Neutrophil (primary cell): ENCODE data around the gene ABCD3.
A peak's percentile ranks its signal among the peaks of the same experiment; 100 is the strongest.
"Not testable (repeated sequence)": the region's sequence is repeated elsewhere in the genome, so short reads cannot be mapped to it uniquely, and the experiment has no call there.

Experiments used
- H3K27ac ChIP-seq: fragments of 200-600 bp; sonication (generic); 2 replicates; pipeline ENCODE4 v1.5.1; 2016; ENCODE audit warnings: mild to moderate bottlenecking, moderate library complexity
- H3K27me3 ChIP-seq: fragments of 200-600 bp; sonication (generic); 2 replicates; pipeline ENCODE4 v1.6.0; 2016; ENCODE audit warnings: mild to moderate bottlenecking
- H3K36me3 ChIP-seq: fragments of 200-600 bp; sonication (generic); 2 replicates; pipeline ENCODE4 v1.5.1; 2017
- H3K4me1 ChIP-seq, 2 experiments: fragments of 200-600 bp in 1 of 2; sonication (generic) in 1 of 2; 1 replicate in 1 of 2; 2 replicates in 1 of 2; pipeline versions ENCODE4 v1.5.1 to v1.6.1; 2013 to 2016; ENCODE audit warnings: low read depth in 1 of 2, low read length in 1 of 2, mild to moderate bottlenecking in 1 of 2, moderate library complexity in 1 of 2; ENCODE audit not compliant: control insufficient read depth in 1 of 2, insufficient read depth in 1 of 2
- H3K4me3 ChIP-seq, 2 experiments: fragments of 200-600 bp in 1 of 2; sonication (generic) in 1 of 2; 1 replicate in 1 of 2; 2 replicates in 1 of 2; pipeline ENCODE4 v1.5.1; 2013 to 2016; ENCODE audit warnings: low read depth in 1 of 2, low read length in 1 of 2, mild to moderate bottlenecking in 1 of 2, moderate library complexity in 1 of 2
- H3K9me3 ChIP-seq: fragments of 200-600 bp; sonication (generic); 2 replicates; pipeline ENCODE4 v1.5.1; 2016
- CTCF ChIP-seq: fragments of 200-600 bp; sonication (generic); IDR thresholded peaks from 2 replicates; pipeline ENCODE4 v1.5.1; 2016; ENCODE audit warnings: antibody characterized with exemption

Gene ABCD3

GRCh38 chr1:94416901-94417727, 1.1 kb upstream of the ABCD3 start:
- no peaks in the 10 kb centered on the region for H3K9me3 ChIP-seq
- no peaks in the 10 kb centered on the region for H3K36me3 ChIP-seq
- peak overlapping the region; percentile 72 for H3K27ac ChIP-seq
- peaks cover 16% of the 10 kb centered on the region for H3K27me3 ChIP-seq
- TF ChIP-seq CTCF = no peak
- H3K4me3 ChIP-seq = peak overlapping the region; percentile 83 to 88
- peaks cover 22 to 29% of the 10 kb centered on the region in 2 experiments for H3K4me1 ChIP-seq

GRCh38 chr1:94417728-94417977, 536 bp upstream of the ABCD3 start:
- H3K27ac ChIP-seq = peak overlapping the region; percentile 72
- no peaks in the 10 kb centered on the region for H3K9me3 ChIP-seq
- TF ChIP-seq CTCF = no peak
- H3K4me3 ChIP-seq = peak overlapping the region; percentile 83 to 88
- H3K4me1 ChIP-seq = peaks cover 22 to 29% of the 10 kb centered on the region in 2 experiments
- H3K36me3 ChIP-seq = no peaks in the 10 kb centered on the region
- H3K27me3 ChIP-seq = peaks cover 11% of the 10 kb centered on the region

GRCh38 chr1:94418664-94419655, 771 bp downstream of the ABCD3 start:
- H3K4me3 ChIP-seq = peak overlapping the region; percentile 83 to 88
- H3K36me3 ChIP-seq = no peaks in the 10 kb centered on the region
- TF ChIP-seq CTCF = no peak
- peak overlapping the region; percentile 72 for H3K27ac ChIP-seq
- H3K27me3 ChIP-seq = peaks cover 1% of the 10 kb centered on the region
- peaks cover 22 to 29% of the 10 kb centered on the region in 2 experiments for H3K4me1 ChIP-seq
- no peaks in the 10 kb centered on the region for H3K9me3 ChIP-seq

GRCh38 chr1:94422115-94422820, 4.1 kb downstream of the ABCD3 start:
- Histone ChIP-seq H3K9me3 (no peaks in the 10 kb centered on the region), H3K36me3 (no peaks in the 10 kb centered on the region), H3K4me3 (no peak overlapping the region), H3K27me3 (no peaks in the 10 kb centered on the region), H3K27ac (no peak overlapping the region), H3K4me1 (peaks cover 30 to 38% of the 10 kb centered on the region in 2 experiments)
- TF ChIP-seq CTCF = no peak

GRCh38 chr1:94425821-94426484, 7.8 kb downstream of the ABCD3 start:
- Histone ChIP-seq H3K4me1 (peaks cover 8 to 13% of the 10 kb centered on the region in 2 experiments), H3K36me3 (no peaks in the 10 kb centered on the region), H3K4me3 (no peak overlapping the region), H3K27me3 (no peaks in the 10 kb centered on the region), H3K9me3 (no peaks in the 10 kb centered on the region), H3K27ac (no peak overlapping the region)
- no peak for TF ChIP-seq CTCF

- not testable (repeated sequence) for H3K4me3 ChIP-seq, H3K27ac ChIP-seq, H3K27me3 ChIP-seq, H3K4me1 ChIP-seq, H3K9me3 ChIP-seq, H3K36me3 ChIP-seq
Measured at GRCh38 chr1:94426485-94426870, 8.3 kb downstream of the ABCD3 start.
